ENCODE measurements around the gene EOLA2. TPM values are rescaled to one million over a fixed set of nuclear protein-coding genes. Genes with fewer than 3 reads are reported as not detected.

The EOLA2 gene
- total and polyA plus RNA-seq, 2 of the 8 experiments (the other 6 are each of a cell fraction or from before 2014, with no cell fraction given), result 19.0 to 22.5 TPM

GRCh38 chrX:149979126-149979644 is 40.9 kb upstream of the EOLA2 start:
- 84% methylated on average over 3 of the region's 3 CpGs; no CpG with 5 or more reads in 1 of the 2 experiments for WGBS, 2 experiments (ENCODE audit: extremely low coverage in 1 of 2, insufficient coverage in 1 of 2, insufficient read length in 1 of 2, insufficient replicate concordance in 2 of 2, low coverage in 1 of 2, low lambda C conversion rate in 2 of 2, missing lambda C conversion rate in 1 of 2)
- H3K18ac ChIP-seq (ENCODE audit: extremely low read depth, low read length), result no peak overlapping the region
- TF ChIP-seq NRF1 (IDR thresholded peaks at IDR 0.05; ENCODE audit: low read depth, low read length) (no peak), SP4 (IDR thresholded peaks at IDR 0.05; ENCODE audit: low read length) (no peak), HDAC2 (IDR thresholded peaks at IDR 0.05; ENCODE audit: borderline replicate concordance in 1 of 2, low read depth in 2 of 2, low read length in 2 of 2) (no peak), RFX5 (IDR thresholded peaks at IDR 0.05; ENCODE audit: borderline replicate concordance, low read depth, low read length) (no peak), CTCF (IDR thresholded peaks at IDR 0.05; ENCODE audit: control extremely low read depth in 1 of 3, insufficient read depth in 1 of 3, low read depth in 1 of 3, low read length in 3 of 3) (no peak), CREB1 (IDR thresholded peaks at IDR 0.05) (no peak), BCL11A (IDR thresholded peaks at IDR 0.05; ENCODE audit: low read depth in 2 of 2, low read length in 2 of 2) (no peak), TBP (IDR thresholded peaks at IDR 0.05; ENCODE audit: low read depth, low read length) (no peak), FOSL1 (IDR thresholded peaks at IDR 0.05; ENCODE audit: insufficient read depth, low read depth, low read length) (no peak), BACH1 (IDR thresholded peaks at IDR 0.05; ENCODE audit: low read length) (no peak), CHD2 (IDR thresholded peaks at IDR 0.05; ENCODE audit: low read length) (no peak), KDM1A (IDR thresholded peaks at IDR 0.05; ENCODE audit: borderline replicate concordance, low read length) (no peak), TAF1 (IDR thresholded peaks at IDR 0.05; ENCODE audit: low read depth, low read length) (no peak)

More at GRCh38 chrX:149979126-149979644, 40.9 kb upstream of the EOLA2 start:
- no peak overlapping the region for H3K23ac ChIP-seq (ENCODE audit: insufficient read length)
- no peak overlapping the region for H2AK5ac ChIP-seq (ENCODE audit: low read depth, low read length)
- H3K9ac ChIP-seq (replicated peaks in 1 of 4; ENCODE audit: extremely low read depth in 1 of 4, low read depth in 3 of 4, low read length in 3 of 4), result no peak overlapping the region
- no peak overlapping the region for H2BK15ac ChIP-seq (ENCODE audit: low read length)
- no peak overlapping the region for H2BK12ac ChIP-seq (ENCODE audit: low read depth, low read length)
- no peak overlapping the region for H2BK120ac ChIP-seq (replicated peaks; ENCODE audit: low read depth, low read length)
- no peak overlapping the region for H2BK5ac ChIP-seq (ENCODE audit: low read depth, low read length)
- CTCF ChIA-PET (ENCODE audit: partially characterized antibody), result no interaction called here
- no peaks in the 10 kb centered on the region for H3K4me1 ChIP-seq (replicated peaks in 1 of 4; ENCODE audit: control insufficient read depth in 3 of 4, insufficient read depth in 4 of 4, low read length in 3 of 4)
- H3K79me2 ChIP-seq (ENCODE audit: control insufficient read depth in 1 of 2, insufficient read depth in 2 of 2, low read length in 2 of 2), result no peaks in the 10 kb centered on the region
- FAIRE-seq (no peak), DNase-seq (ENCODE audit: low read depth in 1 of 2, low spot score in 2 of 2) (no peak)
- no peak overlapping the region for H3K56ac ChIP-seq (replicated peaks; ENCODE audit: insufficient read length, low read depth, low read length)
- H3K27me3 ChIP-seq (replicated peaks in 1 of 4; ENCODE audit: control insufficient read depth in 3 of 4, extremely low read depth in 1 of 4, insufficient read depth in 3 of 4, low read length in 3 of 4), result no peaks in the 10 kb centered on the region
- no peak overlapping the region for H2AFZ ChIP-seq (ENCODE audit: low read length)
- no peaks in the 10 kb centered on the region for H3K36me3 ChIP-seq (ENCODE audit: control insufficient read depth in 2 of 4, insufficient read depth in 4 of 4, low read length in 3 of 4)
- H3K4me2 ChIP-seq (ENCODE audit: insufficient read depth in 1 of 2, low read depth in 2 of 2, low read length in 2 of 2), result no peak overlapping the region
- H4K20me1 ChIP-seq (replicated peaks in 1 of 2; ENCODE audit: control insufficient read depth in 1 of 2, insufficient read depth in 2 of 2, low read length in 2 of 2), result no peaks in the 10 kb centered on the region
- H3K14ac ChIP-seq (ENCODE audit: insufficient read length), result no peak overlapping the region
- no peak overlapping the region for H3K4ac ChIP-seq (replicated peaks; ENCODE audit: insufficient read length, low read depth, low read length)
- no peak overlapping the region for H4K91ac ChIP-seq (replicated peaks; ENCODE audit: insufficient read length, low read length)
- no peak overlapping the region for H4K5ac ChIP-seq (ENCODE audit: insufficient read length, low read depth, low read length)
- no peak overlapping the region for H3K4me3 ChIP-seq (ENCODE audit: extremely low read depth in 1 of 4, insufficient read depth in 2 of 4, low read depth in 3 of 4, low read length in 4 of 4)
- POLR2A ChIA-PET (ENCODE audit: partially characterized antibody), result no interaction called here
- H3K79me1 ChIP-seq (ENCODE audit: low read depth, low read length), result no peaks in the 10 kb centered on the region
- H2BK20ac ChIP-seq (ENCODE audit: low read length), result no peak overlapping the region
- no peaks in the 10 kb centered on the region for H3K23me2 ChIP-seq (ENCODE audit: low read depth, low read length)
- H3K9me3 ChIP-seq (ENCODE audit: insufficient read depth in 2 of 2, low read depth in 1 of 2, low read length in 1 of 2), result no peaks in the 10 kb centered on the region
- H3K27ac ChIP-seq (ENCODE audit: low read depth, low read length), result no peak overlapping the region
- H4K8ac ChIP-seq (ENCODE audit: extremely low read depth, insufficient read depth, low read length), result no peak overlapping the region
